Measurements from ENCODE around the gene TAPT1.
A peak's percentile ranks its signal among the peaks of the same experiment; 100 is the strongest.

Gene TAPT1

GRCh38 chr4:16261313-16261878 lies 35.1 kb upstream of the TAPT1 start:
- H3K27ac ChIP-seq, result no peak overlapping the region
- TF ChIP-seq CTCF (IDR thresholded peaks at IDR 0.05), result no peak
- no peaks in the 10 kb centered on the region for H3K36me3 ChIP-seq
- H3K4me3 ChIP-seq (ENCODE audit: low read depth in 1 of 2, low read length in 1 of 2), result no peak overlapping the region
- H3K27me3 ChIP-seq, result no peaks in the 10 kb centered on the region
- no peaks in the 10 kb centered on the region for H3K9me3 ChIP-seq
- peaks cover 15 to 23% of the 10 kb centered on the region in 2 experiments for H3K4me1 ChIP-seq (ENCODE audit: control insufficient read depth in 1 of 2, insufficient read depth in 1 of 2, low read depth in 1 of 2, low read length in 1 of 2)

DNA sequence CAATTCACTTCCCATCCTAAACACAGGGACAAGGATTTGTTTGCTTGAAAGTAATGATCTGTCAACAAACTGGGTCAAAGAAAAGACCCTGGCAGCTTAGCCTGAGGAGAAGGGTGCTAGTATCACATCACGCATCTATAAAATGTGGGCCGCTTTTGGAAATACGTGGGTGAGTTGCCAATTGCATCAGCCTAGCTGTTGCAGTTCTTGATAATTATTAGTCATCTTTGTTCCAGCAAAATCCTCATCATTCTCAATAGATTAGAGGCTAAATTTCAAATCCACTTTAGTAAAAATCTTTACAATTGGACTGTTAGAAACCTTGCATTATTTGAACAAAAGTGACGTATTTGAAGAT lies 33.6 kb upstream of the TAPT1 start:
- TF ChIP-seq CTCF (IDR thresholded peaks at IDR 0.05), result no peak
- no peaks in the 10 kb centered on the region for H3K27me3 ChIP-seq
- H3K4me3 ChIP-seq (ENCODE audit: low read depth in 1 of 2, low read length in 1 of 2), result no peak overlapping the region
- H3K36me3 ChIP-seq, result no peaks in the 10 kb centered on the region
- H3K9me3 ChIP-seq, result no peaks in the 10 kb centered on the region
- peaks cover 7 to 8% of the 10 kb centered on the region in 2 experiments for H3K4me1 ChIP-seq (ENCODE audit: control insufficient read depth in 1 of 2, insufficient read depth in 1 of 2, low read depth in 1 of 2, low read length in 1 of 2)
- H3K27ac ChIP-seq, result no peak overlapping the region

DNA sequence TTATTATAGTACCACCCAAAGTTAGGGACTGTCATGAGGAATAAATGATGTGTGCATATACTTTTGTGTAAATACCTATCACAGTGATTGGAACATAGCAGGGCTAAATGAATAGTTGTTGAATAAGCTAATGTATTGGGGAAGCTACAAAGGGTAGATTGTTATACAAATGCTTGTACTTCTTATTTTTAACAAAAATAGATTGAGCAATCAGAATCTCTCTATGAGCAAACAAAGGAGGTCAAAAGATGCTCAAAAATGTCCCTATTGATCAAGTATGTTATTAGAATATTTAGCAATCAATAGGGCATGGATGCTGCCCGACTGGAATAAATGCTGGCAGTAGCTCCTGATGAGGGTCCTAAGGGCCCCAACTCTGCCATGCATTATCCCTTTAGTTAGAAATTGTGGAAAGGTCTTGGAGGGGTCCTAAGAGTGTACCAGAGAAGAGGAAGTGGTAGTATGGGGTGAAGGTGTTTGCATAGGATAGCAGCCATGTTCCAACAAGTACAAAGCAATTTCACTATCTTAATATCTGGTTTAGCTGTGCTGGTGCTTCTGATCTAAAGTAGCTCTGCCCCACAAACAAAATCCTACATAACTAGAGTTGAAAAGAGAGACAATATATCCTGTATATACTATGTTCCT lies 33.1 kb upstream of the TAPT1 start:
- H3K36me3 ChIP-seq, result no peaks in the 10 kb centered on the region
- TF ChIP-seq CTCF (IDR thresholded peaks at IDR 0.05), result no peak
- no peak overlapping the region for H3K27ac ChIP-seq
- no peaks in the 10 kb centered on the region for H3K9me3 ChIP-seq
- H3K4me1 ChIP-seq (ENCODE audit: control insufficient read depth in 1 of 2, insufficient read depth in 1 of 2, low read depth in 1 of 2, low read length in 1 of 2), result peaks cover 4 to 5% of the 10 kb centered on the region in 2 experiments
- no peaks in the 10 kb centered on the region for H3K27me3 ChIP-seq
- H3K4me3 ChIP-seq (ENCODE audit: low read depth in 1 of 2, low read length in 1 of 2), result no peak overlapping the region

DNA sequence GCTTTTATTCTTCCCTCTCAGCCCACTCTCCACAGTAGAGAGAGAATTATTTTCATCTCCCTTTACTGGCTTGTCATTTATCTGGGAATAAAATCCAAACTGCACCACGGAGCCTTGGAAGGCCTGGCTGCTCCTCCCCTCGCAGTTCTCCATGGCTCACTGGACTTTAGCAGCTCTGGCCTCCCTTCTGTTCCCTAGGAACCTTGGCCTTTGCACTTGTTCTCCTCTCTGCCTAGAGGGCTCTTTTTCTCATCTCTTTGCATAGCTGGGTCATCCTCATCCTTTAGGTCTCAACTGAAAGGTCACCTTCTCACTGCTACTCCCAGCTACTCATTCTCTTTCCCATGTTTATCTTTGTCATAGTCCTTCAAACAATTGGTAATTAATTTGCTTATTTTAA lies 31.3 kb upstream of the TAPT1 start:
- Histone ChIP-seq H3K9me3 (no peaks in the 10 kb centered on the region), H3K4me3 (ENCODE audit: low read depth in 1 of 2, low read length in 1 of 2) (no peak overlapping the region), H3K4me1 (ENCODE audit: control insufficient read depth in 1 of 2, insufficient read depth in 1 of 2, low read depth in 1 of 2, low read length in 1 of 2) (peaks cover 4 to 5% of the 10 kb centered on the region in 2 experiments), H3K27ac (peak overlapping the region; percentile 36), H3K36me3 (no peaks in the 10 kb centered on the region), H3K27me3 (no peaks in the 10 kb centered on the region)
- no peak for TF ChIP-seq CTCF (IDR thresholded peaks at IDR 0.05)

DNA sequence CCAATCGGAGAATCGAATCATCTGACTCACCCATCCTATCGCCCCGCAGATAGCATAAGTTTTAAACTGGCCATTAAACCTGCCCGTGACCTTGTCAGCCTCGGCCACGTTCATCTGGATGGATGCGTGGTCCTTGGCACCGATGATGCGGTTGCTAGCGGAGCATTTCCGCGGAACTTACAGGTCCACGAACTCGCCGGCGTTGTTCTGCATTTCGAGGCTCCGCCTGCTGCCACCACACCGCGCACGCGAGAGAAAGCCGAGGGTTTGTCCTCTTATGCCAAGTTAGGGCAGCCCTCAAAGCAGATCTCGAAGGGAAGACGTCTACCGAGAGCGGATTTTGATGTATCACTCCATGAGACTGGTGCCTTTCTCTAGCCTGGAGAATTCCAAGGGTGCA lies 30.1 kb upstream of the TAPT1 start:
- no peak overlapping the region for H3K27ac ChIP-seq
- no peak for TF ChIP-seq CTCF (IDR thresholded peaks at IDR 0.05)
- no peaks in the 10 kb centered on the region for H3K9me3 ChIP-seq
- no peak overlapping the region for H3K4me3 ChIP-seq (ENCODE audit: low read depth in 1 of 2, low read length in 1 of 2)
- peaks cover 4 to 5% of the 10 kb centered on the region in 2 experiments for H3K4me1 ChIP-seq (ENCODE audit: control insufficient read depth in 1 of 2, insufficient read depth in 1 of 2, low read depth in 1 of 2, low read length in 1 of 2)
- no peaks in the 10 kb centered on the region for H3K27me3 ChIP-seq
- no peaks in the 10 kb centered on the region for H3K36me3 ChIP-seq
